Right lobe of liver (tissue), 6 donors: ENCODE measurements around the gene TMEM248. TPM values are rescaled to one million over a fixed set of nuclear protein-coding genes. Genes with fewer than 3 reads are reported as not detected.
"Not testable (repeated sequence)": the region's sequence is repeated elsewhere in the genome, so short reads cannot be mapped to it uniquely, and the experiment has no call there.

Experiments used
- ATAC-seq, 4 donors: fragments of 200-7000 bp; cut with Tn5 transposase; one replicate each; pipeline ENCODE4 v1.9.1; 2020; ENCODE audit warnings: mild to moderate bottlenecking in 4 of 4, moderate library complexity in 4 of 4
- DNase-seq, 3 donors: peaks; one replicate each; pipeline ENCODE4 v3.0.0-alpha.2; 2020
- H3K27ac ChIP-seq, 3 donors: fragments of 200-600 bp; one replicate each; pipeline ENCODE4 v1.8.0; 2022
- H3K27me3 ChIP-seq, 2 donors: fragments of 200-600 bp; one replicate each; pipeline ENCODE4 v1.8.0; 2022
- H3K36me3 ChIP-seq, 4 donors: fragments of 200-600 bp; sonication (generic) in 1 of 4; one replicate each; pipeline versions ENCODE4 v1.5.1 to v1.8.0; 2017 to 2022; ENCODE audit warnings: control low read depth in 1 of 4
- H3K4me1 ChIP-seq, 4 donors: fragments of 200-600 bp; sonication (generic) in 1 of 4; one replicate each; pipeline versions ENCODE4 v1.5.1 to v1.8.0; 2017 to 2022; ENCODE audit warnings: control low read depth in 1 of 4
- H3K4me3 ChIP-seq, 3 donors: fragments of 200-600 bp; one replicate each; pipeline ENCODE4 v1.8.0; 2022
- H3K9me3 ChIP-seq, 4 donors: fragments of 200-600 bp; sonication (generic) in 1 of 4; one replicate each; pipeline versions ENCODE4 v1.5.1 to v1.8.0; 2017 to 2022; ENCODE audit warnings: control low read depth in 1 of 4
- CTCF ChIP-seq, 4 donors: fragments of 200-600 bp in 3 of 4; fragments of 450-650 bp in 1 of 4; IDR thresholded peaks; one replicate each; pipeline versions ENCODE4 v1.5.1 to v1.8.0; 2016 to 2022; ENCODE audit warnings: antibody characterized with exemption in 4 of 4, mild to moderate bottlenecking in 2 of 4
- POLR2A ChIP-seq: fragments of 450-650 bp; IDR thresholded peaks from one replicate; pipeline ENCODE4 v1.6.1; 2017; ENCODE audit warnings: antibody characterized with exemption, mild to moderate bottlenecking
- WGBS: methylation state at CpG from one replicate; pipeline ENCODE4 v1.1.6; 2018; ENCODE audit warnings: low coverage, low lambda C conversion rate; ENCODE audit not compliant: insufficient coverage; ENCODE audit errors: missing lambda C conversion rate; 5-methylcytosine and 5-hydroxymethylcytosine counted together
- intact Hi-C, 2 donors: fragments of 100-400 bp; cut with DNase I; formaldehyde crosslinking; loops; one replicate each; pipeline versions ENCODE4 v1.11.2 to v1.14.1; 2022
- total RNA-seq, 6 experiments: library from RNA; depleted of rRNA in 2 of 6; stranded (reverse); fragments of >200 nt in 2 of 6; fragmentation: NEBNext Ultra II Directional in 3 of 6; extraction: Animal tissue kit (Norgen Biotek cat#: 25700) in 3 of 6; gene quantifications; one replicate each; pipeline versions ENCODE4 v1.1.0 to v1.2.4, GENCODE V29; 2016 to 2023
- donor health status: DM: no; HTN: yes; CAD: no.
- donor health status: DM: no; HTN: no; CAD: no.
- donor health status: DM: no; HTN: no; CAD: no.
- donor health status: DM: no; HTN: yes; CAD: no.
- donor health status: DM: no; HTN: yes; CAD: no.

Gene TMEM248
- total RNA-seq, 6 experiments from 2014 or later, result 53.3 to 76.5 (median 63.2) TPM

GRCh38 chr7:66880053-66880452, 41.0 kb upstream of the TMEM248 start:
- Histone ChIP-seq H3K36me3 (no peaks in the 10 kb centered on the region), H3K27me3 (no peaks in the 10 kb centered on the region), H3K27ac (no peak overlapping the region), H3K4me1 (no peaks in the 10 kb centered on the region), H3K4me3 (no peak overlapping the region), H3K9me3 (no peaks in the 10 kb centered on the region)
- intact Hi-C loops, result no loop called here
- WGBS, result 50% methylated on average over 3 of the region's 5 CpGs
- TF ChIP-seq POLR2A (no peak), CTCF (IDR thresholded peaks at IDR 0.05) (no peak)
- ATAC-seq, result no peak
- DNase-seq, result no peak

GRCh38 chr7:66880577-66880976, 40.4 kb upstream of the TMEM248 start:
- H3K9me3 ChIP-seq, H3K27ac ChIP-seq, ATAC-seq, H3K27me3 ChIP-seq, H3K4me3 ChIP-seq, DNase-seq, H3K4me1 ChIP-seq, intact Hi-C loops, H3K36me3 ChIP-seq: not testable (repeated sequence)
- WGBS, result 90% methylated on average over 5 of the region's 6 CpGs

GRCh38 chr7:66883716-66884115, 37.3 kb upstream of the TMEM248 start:
- intact Hi-C loops, result no loop called here
- no peaks in the 10 kb centered on the region for H3K4me1 ChIP-seq
- 77% methylated on average over 5 of the region's 7 CpGs for WGBS
- no peak for DNase-seq
- ATAC-seq, result no peak
- no peaks in the 10 kb centered on the region for H3K36me3 ChIP-seq
- no peak overlapping the region for H3K4me3 ChIP-seq
- no peaks in the 10 kb centered on the region for H3K27me3 ChIP-seq
- no peak for TF ChIP-seq POLR2A
- TF ChIP-seq CTCF (IDR thresholded peaks at IDR 0.05), result no peak
- no peaks in the 10 kb centered on the region for H3K9me3 ChIP-seq
- H3K27ac ChIP-seq, result no peak overlapping the region

- H3K27me3 ChIP-seq, H3K9me3 ChIP-seq, H3K4me1 ChIP-seq, intact Hi-C loops, DNase-seq, H3K4me3 ChIP-seq, H3K36me3 ChIP-seq, H3K27ac ChIP-seq, ATAC-seq: not testable (repeated sequence)
Measured at GRCh38 chr7:66884556-66884955, 36.5 kb upstream of the TMEM248 start.

GRCh38 chr7:66886152-66886551, 34.9 kb upstream of the TMEM248 start:
- Histone ChIP-seq H3K4me3 (no peak overlapping the region), H3K27ac (no peak overlapping the region), H3K27me3 (no peaks in the 10 kb centered on the region), H3K36me3 (no peaks in the 10 kb centered on the region), H3K9me3 (no peaks in the 10 kb centered on the region), H3K4me1 (no peaks in the 10 kb centered on the region)
- intact Hi-C loops, result no loop called here
- DNase-seq (no peak), ATAC-seq (no peak)
- 60% methylated on average over 4 of the region's 4 CpGs for WGBS
- TF ChIP-seq CTCF (IDR thresholded peaks at IDR 0.05), result no peak
- no peak for TF ChIP-seq POLR2A

- H3K27me3 ChIP-seq, H3K4me3 ChIP-seq, ATAC-seq, H3K4me1 ChIP-seq, DNase-seq, H3K36me3 ChIP-seq, intact Hi-C loops, H3K27ac ChIP-seq, H3K9me3 ChIP-seq: not testable (repeated sequence)
- 94% methylated on average over 2 of the region's 3 CpGs for WGBS
Measured at GRCh38 chr7:66888223-66888622, 32.8 kb upstream of the TMEM248 start.
